HG02763 (cell line): ENCODE data around the gene AHNAK2.

Source experiments
- ATAC-seq: cut with Tn5 transposase; IDR thresholded peaks from one replicate; pipeline ENCODE4 v1.9.1; 2021; ENCODE audit warnings: mild to moderate bottlenecking, moderate library complexity; ENCODE audit not compliant: unreplicated experiment

Gene AHNAK2

DNA sequence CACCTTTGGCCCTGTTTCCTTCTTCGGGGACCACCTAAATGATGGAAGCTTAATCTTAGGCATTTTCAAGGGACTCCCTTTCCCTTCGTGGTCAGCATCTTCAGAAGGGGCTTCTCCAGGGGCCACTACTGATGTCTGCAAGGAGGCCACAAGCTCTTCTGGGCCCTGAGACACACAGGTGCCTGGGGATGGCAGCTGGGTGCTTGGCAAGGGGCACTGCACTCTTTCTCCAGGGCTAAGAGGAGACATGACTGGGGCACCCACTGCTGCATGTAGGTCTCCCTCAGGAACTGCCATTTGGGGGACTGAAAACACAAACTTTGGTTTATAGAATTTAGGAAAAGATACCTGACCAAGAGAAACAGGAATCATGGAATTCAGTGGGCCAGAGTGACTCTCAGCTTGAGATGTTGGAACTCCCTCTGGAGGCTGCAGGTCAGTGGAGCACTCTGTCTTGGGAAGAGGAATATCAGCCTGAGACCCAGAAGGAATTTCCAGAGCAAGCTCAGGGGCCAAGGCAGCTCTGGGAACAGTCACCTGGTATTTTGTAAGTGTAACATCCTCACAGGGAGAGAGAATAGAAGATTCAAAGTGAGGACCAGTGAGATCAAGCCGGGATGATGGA is 37.5 kb downstream of the AHNAK2 start:
- no peak for ATAC-seq

- no peak for ATAC-seq
These were observed 38.3 kb downstream of the AHNAK2 start for GRCh38 chr14:104939666-104940410.

DNA sequence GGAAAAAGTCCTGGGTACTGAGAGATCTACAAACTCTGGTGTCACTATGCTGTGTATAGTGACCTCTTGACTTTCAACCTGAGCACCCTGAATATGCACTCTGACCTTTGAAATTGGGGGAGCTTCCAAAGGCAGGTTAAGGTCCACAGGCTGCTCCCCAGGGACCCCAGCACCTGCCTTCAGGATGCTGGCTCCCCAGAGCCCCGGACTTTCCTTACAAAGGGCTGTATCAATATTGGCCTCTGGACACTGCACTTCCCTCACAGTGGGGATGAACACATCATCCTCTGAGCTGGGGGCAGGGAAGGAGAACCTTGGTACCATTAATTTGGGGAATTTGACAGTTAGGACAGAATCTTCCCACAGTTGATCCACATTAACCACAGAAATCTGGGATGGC is 39.2 kb downstream of the AHNAK2 start:
- ATAC-seq: no peak

GRCh38 chr14:104938436-104938835 is 39.7 kb downstream of the AHNAK2 start:
- no peak for ATAC-seq

DNA sequence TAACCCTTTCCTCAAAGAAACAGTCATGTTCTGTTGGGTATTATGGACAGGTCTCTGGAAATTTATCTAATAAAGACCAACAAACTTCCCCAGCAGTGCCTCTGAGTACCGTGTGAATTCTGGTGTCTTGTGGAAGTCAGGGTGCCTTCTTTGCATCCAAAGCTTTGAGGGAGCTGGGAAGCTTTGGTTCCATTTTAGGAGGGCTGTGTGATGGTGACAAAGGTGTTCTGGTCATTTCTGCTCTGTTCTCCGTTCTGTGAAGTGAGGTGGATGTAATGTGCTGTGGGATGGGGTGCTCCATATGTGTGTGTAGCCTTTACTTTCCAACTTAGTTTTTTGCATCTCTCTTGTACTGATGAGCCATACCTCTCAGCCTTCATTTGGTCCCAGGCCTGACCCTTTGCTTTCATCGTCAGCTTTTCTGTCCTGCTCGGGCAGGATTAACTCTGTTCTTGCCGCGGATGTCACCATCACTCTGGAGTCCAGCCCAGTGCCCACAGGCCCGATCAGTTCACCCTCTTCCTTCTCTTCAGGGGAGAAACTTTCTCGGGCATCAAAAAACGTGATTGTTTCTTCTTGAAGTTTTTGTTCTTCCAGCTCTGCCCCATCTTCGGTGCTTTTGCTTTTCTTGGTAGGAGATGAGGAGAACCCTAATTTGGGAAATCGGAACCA is 40.3 kb downstream of the AHNAK2 start:
- no peak for ATAC-seq

- no peak for ATAC-seq
These were observed 41.0 kb downstream of the AHNAK2 start for GRCh38 chr14:104937161-104937560.

DNA sequence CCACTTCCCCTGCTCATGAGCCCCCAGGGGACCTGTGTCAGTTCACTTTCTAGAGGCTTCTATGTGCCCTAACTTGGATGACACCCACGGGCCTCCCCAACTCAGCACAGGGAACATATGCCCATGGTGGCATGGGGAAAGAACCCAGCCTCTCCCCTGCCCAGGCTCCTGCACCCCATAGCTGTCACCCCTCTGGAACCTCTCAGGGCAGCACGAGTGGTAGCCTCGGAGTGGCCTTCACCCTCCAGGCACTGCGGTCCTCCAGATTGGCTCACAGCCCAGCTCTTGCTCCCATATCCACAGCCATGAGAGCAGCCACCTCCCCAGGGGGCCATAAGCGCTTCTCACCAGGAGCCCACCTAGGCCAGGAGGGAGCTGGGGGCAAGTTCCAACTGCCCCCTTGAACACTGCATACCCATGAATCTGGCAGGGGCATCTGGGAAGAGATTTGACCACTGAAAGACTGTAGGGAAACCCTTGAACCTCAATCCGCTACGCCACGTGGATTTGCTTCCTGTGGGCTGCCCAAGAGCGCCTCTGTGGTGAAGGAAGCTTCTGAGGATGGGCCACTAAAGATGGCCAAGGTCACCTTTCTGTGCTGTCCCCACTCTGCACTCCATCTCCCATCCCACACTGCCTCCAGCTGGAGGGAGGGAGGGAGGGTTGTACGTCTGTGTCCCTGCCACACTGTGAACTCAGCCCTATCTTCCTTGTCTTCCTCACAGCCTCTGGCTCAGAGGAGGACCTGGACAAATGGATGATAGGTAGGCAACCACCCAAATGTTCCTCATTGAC is 41.6 kb downstream of the AHNAK2 start:
- no peak for ATAC-seq

GRCh38 chr14:104935955-104936354 is 42.2 kb downstream of the AHNAK2 start:
- ATAC-seq: no peak

GRCh38 chr14:104935026-104935650 is 43.0 kb downstream of the AHNAK2 start:
- no peak for ATAC-seq

DNA sequence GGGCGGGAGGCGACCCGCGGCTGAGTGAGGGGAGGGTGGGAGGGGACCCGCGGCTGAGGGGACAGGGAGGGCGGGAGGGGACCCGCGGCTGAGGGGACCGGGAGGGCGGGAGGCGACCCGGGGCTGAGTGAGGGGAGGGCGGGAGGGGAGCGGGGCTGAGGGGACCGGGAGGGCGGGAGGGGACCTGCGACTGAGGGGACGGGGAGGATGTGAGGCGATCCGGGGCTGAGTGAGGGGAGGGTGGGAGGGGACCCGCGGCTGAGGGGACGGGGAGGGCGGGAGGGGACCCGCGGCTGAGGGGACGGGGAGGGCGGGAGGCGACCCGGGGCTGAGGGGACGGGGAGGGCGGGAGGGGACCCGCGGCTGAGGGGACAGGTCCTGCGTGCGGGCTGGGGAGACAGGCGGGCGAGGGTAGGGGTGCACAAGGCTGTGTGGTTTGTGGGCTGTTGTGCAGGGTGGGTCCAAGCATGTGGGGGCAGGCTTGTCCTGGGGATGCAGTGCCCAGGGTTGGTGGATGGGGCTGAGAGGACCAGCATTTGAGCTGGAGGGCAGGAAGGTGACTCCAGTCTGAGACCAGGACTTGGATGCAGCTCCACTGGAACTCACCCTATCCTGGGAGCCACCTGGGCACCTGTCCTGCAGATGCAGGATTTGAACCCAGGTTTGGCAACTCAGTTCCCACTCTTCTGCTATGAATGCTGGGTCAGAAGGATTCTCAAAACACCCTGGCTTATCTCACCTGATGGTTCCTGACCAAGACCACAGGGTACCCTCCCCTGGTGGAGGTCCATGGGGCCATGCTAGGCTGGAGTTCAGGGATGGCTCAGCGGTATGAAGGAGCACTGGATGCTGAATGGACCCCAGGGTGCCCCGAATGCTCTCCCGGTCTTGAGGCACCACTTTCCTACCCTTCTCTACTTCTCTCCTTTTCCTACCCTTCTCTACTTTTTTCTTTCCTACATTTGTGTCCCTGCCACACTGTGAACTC is 44.1 kb downstream of the AHNAK2 start:
- no peak for ATAC-seq

- no peak for ATAC-seq
These were observed 45.2 kb downstream of the AHNAK2 start for GRCh38 chr14:104932676-104933631.

DNA sequence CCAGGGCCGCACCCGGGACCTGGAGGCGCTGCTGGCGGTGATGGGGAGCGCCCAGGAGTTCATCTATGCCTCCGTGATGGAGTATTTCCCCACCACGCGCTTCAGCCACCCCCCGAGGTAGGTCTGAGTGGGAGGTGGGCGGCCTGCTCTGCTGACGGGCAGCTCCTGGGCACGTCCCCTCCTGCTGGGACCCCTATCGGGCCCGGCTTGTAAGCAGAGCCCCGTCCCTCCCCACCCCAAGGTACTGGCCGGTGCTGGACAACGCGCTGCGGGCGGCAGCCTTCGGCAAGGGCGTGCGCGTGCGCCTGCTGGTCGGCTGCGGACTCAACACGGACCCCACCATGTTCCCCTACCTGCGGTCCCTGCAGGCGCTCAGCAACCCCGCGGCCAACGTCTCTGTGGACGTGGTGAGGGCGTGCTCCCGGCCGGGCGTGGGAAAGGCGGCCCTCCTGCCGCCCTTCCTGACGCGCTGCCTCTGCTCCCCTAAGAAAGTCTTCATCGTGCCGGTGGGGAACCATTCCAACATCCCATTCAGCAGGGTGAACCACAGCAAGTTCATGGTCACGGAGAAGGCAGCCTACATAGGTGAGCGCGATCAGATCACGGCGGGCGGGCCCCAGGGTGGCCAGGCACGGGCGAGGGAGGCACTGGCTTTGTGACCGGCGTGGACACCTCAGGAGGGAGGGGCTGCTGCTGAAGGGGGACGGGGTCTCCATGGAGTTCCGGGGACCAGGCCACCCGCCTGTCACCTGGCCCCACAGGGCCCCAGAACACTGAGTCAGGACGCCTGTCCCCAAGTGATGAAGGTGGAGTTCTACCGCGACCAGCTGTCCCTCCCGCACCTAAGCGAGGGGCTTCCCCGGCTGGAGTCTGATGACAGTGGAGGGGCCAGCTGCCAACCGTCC is 46.2 kb downstream of the AHNAK2 start:
- ATAC-seq: no peak

GRCh38 chr14:104931304-104931770 is 46.8 kb downstream of the AHNAK2 start:
- ATAC-seq: no peak

DNA sequence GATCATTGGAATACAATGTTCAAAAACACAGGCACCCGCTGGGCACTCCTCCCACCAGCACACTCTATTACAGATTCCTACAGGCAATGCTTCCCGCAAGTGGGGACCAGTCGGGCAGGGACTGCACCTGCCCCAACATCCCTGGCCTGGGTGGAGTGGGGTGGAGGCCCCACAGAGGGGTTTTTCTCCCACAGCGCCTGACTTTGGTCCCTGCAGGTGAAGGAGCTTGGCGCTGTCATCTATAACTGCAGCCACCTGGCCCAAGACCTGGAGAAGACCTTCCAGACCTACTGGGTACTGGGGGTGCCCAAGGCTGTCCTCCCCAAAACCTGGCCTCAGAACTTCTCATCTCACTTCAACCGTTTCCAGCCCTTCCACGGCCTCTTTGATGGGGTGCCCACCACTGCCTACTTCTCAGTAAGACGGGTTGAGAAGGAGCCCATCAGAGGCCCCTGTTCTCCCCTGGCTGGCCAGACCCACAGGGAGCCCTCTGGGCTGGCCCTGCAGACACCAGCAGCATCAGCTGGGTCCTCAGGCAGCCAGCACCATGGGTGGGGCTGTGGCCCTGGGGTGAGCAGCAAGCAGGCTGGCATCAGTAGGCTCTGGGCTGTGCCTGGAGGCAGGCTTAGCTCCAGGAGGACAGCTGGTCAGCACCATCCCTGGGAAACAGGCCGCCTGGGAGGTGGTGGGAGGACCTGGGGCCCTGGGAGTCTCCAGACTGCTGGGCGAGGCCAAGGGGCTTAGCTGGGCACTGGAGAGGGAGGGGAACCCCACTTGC is 47.5 kb downstream of the AHNAK2 start:
- no peak for ATAC-seq

DNA sequence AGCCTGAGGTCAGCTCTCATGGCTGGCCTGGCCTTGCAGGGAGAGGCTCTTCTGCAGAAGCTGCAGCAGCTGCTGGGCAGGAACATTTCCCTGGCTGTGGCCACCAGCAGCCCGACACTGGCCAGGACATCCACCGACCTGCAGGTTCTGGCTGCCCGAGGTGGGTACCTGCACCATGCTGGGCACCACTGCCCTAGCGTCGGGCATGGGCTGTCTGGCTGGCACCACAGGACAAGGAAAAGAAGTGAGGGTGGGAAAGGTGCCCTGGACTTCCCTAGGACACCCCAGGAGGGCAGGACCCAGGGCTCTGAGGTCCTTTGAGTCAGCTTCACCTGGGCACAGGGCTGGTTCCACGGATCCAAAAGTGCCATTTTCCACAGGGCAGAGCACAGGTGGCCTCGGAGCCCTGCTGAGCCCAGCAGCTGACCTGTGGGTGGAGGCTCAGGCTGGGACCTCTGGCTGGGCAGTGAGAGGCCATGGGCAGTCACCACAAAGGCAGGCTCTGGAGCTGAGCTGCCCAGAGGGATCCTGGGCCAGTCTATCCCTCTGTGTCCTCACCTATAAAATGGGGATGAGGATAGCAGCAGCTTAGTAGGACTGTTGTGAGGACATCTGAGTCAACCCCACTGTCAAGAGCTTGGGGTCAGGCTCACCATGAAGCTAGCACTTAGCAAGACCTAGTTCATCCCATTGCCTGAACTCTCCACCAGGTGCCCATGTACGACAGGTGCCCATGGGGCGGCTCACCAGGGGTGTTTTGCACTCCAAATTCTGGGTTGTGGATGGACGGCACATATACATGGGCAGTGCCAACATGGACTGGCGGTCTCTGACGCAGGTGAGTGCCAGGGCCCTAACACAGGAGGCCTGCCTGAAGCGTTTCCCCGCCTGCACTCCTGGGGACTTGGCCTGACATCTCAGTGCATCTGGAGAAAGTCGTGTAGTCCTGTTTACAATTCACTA is 48.6 kb downstream of the AHNAK2 start:
- no peak for ATAC-seq
